8988T (cell line): ENCODE results near the gene FRK.
"Not testable (repeated sequence)": the region's sequence is repeated elsewhere in the genome, so short reads cannot be mapped to it uniquely, and the experiment has no call there.

Experiments used
- DNase-seq: peaks from one replicate; pipeline ENCODE4 v3.0.0; 2011

The FRK gene

DNA sequence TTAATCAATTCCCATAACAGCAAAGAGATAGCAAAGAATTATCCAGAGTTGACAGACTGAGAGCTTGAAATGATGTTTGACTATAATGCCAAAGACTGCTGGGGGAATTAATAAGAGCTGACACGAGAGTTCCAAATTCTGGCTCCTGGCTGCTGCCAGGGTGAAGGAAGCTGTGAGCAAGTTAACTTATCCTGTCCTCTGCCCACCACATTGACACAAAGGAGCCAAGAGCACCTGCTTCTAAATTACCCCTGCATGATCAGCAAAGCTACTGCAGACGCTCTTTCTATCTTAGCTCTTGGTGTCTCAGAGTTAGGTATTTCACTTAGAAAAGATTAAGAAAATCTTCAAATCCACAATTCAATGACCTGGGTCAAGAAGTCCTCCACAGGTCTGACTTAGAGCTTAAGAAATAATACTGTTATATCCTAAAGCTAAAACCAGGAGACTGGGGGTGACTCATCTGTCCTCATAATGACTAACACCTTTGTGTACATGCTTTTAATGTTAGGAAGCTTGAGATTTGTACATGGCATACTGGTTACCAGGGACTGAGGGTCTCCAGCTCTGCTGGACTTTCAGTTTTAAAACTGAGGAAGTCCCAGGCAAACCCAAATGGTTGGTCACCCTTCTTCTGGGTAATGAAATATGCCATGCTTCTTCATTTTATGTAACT is 13.2 kb upstream of the FRK start:
- DNase-seq = no peak

GRCh38 chr6:116072368-116072767 is 11.7 kb upstream of the FRK start:
- no peak for DNase-seq

GRCh38 chr6:116070616-116071389 is 10.1 kb upstream of the FRK start:
- no peak for DNase-seq

GRCh38 chr6:116070101-116070500 is 9.4 kb upstream of the FRK start:
- no peak for DNase-seq

DNA sequence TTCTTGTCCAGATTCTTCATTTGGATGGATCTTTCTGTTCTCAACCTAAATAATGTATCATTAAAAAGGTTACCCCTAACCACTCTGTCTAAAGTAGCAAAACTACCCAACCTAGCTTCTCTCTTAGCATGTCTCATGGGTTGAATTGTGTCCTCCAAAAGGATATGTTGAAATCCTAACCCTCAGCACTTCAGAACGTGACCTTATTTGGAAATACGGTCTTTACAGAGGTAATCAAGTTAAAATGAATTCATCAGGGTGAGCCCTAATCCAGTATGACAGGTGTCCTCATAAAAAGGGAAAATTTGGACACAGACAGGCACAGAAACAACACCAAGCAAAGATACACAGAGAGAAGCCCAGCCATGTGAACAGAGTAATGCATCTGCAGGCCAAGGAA is 6.1 kb upstream of the FRK start:
- DNase-seq = no peak

DNA sequence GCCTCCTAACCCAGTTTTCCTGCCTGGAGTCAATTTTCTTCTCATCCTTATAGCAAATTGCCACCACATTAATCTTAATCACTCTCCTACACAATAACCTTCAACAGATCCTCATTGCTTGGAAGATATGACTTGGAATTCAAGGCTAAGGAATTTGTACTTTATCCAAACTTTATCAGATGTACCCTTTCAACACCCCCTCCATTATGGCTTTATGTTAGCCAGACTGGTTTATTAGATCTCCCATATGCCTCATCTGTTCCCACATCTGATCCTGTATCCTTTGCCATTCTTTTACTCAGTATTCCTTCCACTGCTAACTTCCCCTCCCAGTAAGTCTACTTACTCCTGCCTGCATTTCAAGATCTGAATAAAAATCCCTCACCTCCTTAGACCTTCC is 4.0 kb upstream of the FRK start:
- DNase-seq = no peak

DNA sequence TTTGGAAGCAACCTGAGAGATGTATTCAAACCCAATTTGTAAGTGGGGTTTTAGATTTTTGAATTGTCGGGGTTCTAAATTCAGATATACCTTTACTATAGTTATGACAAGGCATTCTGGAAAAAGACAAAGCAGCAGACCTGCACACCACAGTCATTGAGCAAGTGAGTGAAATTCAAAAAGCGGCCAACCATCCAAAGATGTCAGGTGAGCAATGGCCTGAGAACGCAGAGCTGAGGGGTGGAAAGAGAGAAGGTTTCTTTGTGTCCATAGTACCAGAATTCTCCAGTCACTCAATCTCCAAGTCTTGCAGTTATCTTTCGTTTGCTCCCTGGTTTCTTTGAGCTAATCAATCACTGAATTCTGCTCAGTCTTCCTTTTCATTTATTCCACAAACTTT is 1.8 kb upstream of the FRK start:
- no peak for DNase-seq

- DNase-seq = no peak
Measured at GRCh38 chr6:116059713-116060571, 749 bp downstream of the FRK start.

DNA sequence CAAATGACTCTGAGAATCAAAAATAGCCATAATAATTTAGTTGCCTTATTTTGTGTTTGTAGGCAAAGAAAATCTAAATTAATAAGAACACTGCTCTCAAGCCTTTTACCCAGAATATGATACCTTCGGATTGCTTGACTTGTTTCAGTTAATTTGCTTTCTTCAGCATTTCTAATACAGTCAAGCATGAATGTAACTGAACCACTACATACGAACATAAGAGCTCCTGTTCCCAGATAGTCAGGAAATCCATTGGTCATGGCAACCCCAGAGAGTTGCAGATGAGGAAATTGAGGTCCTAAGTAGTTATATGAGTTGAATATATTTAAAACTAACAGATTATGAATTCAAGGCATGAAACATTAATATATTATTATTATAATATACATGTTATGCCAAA is 2.9 kb downstream of the FRK start:
- DNase-seq = no peak

GRCh38 chr6:116055513-116055912 is 5.2 kb downstream of the FRK start:
- no peak for DNase-seq

- no peak for DNase-seq
Measured at GRCh38 chr6:116051244-116051643, 9.4 kb downstream of the FRK start.

- DNase-seq = no peak
Measured at GRCh38 chr6:116050737-116051136, 10.0 kb downstream of the FRK start.

- DNase-seq = no peak
Measured at GRCh38 chr6:116049321-116049720, 11.4 kb downstream of the FRK start.

DNA sequence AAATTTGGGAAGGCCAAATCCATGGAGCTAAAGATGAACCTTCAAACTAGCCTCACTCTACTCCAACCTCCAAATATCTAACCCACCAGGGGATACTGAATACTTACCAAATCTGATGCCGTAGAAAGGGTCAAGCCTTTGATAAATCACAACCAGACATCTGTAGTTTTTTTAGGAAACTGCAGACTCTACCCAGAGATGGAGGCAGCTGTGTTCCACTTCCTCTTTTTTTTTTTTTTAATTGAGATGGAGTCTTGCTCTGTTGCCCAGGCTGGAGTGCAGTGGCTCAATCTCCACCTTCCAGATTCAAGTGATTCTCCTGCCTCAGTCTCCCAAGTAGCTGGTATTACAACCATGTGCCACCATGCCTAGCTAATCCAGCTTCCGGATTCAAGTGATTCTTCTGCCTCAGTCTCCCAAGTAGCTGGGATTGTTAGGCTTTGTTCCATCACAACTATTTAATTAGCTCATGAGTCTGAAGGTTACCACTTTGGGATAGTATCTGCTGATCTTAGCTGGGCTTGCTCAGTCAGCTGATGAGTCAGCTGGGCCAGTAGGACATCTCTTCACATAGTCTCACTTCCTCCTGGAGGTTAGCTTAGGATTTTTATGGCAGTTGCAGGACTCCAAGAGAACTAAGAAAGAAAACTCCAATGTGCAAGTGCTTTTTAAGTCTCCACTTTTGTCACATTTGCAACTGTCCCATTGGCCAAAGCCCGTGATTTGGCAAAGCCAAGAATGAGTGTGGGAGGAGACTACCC is 13.3 kb downstream of the FRK start:
- DNase-seq = no peak

GRCh38 chr6:116046737-116047136 is 14.0 kb downstream of the FRK start:
- DNase-seq = no peak

GRCh38 chr6:116046272-116046671 is 14.4 kb downstream of the FRK start:
- not testable (repeated sequence) for DNase-seq

DNA sequence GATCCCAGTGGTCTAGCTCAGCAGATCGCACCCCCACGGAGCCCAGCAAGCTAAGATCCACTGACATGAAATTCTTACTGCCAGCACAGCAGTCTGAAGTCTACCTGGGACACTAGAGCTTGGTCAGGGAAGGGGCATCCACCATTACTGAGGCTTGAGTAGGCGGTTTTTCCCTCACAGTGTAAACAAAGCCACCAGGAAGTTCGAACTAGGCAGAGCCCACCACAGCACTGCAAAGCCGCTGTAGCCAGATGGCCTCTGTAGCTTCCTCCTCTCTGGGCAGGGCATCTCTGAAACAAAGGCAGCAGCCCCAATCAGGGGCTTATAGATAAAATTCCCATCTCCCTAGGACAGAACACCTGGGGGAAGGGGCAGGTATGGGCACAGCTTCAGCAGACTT is 18.8 kb downstream of the FRK start:
- no peak for DNase-seq

DNA sequence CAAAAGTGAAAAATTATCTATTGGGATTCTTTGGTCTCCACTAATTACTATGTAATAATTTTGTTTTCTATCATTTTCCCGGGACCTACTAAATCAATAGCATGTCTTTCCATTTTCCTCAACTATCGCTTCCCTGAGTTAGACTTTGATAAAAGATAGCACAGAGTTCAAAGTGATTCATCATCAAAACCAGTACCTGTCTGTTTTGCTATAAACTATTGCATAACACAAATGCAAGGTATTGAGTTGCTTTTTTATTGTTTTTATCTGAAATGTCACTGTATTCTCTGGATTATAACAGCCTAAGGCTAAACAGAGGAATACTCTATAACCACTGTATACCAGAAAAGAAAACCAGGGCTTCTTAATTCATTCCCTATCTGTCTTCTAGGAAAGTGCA is 19.7 kb downstream of the FRK start:
- no peak for DNase-seq

DNA sequence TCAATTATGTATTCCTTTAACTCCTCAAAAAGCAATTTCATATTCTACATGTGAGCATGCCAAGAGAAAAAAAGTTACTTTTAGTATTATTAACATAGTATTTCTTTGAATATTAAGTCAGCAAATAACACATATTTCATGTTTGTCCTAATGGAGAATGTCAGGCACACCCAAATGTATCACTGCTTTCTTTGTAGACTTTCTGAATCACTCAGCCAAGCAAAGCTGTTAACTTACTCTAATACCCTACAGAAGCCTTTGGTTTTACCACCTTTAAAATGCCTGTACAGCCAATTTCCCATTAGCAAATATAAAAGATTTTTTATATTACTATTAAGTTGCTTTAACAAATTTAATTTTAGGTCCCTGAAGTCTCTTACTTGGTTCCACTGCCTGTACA is 23.8 kb downstream of the FRK start:
- DNase-seq = no peak

DNA sequence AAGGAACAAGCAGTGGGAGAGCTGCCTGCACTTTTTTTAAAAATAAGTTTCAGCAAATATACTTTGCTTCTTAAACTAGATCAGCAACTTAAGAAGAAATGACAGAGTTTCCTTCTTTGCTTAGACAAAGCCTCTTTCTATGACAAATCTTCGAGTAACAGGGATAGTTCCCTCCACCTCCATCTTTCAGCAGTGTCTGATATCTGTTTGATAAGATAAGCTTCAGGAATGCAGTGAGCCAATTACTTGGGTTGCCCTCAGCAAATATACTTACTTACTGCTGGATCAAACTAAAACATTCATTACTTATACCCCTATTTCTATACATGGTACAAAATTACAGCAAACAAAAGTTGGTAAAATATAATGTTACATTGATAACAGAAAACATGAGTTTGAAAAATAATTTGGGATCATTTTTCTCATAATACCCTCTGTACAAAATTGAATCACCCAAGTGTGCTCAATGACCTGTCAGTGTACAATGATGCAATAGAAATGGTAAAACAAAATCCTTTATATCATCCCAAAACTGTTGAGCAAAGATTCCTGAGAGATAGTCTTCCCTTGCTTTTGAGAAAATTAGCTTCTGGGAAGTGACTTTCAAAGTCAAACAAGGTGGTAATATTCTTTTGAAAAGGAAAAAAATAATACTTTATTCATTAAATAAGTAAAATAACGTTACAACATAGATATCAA is 24.5 kb downstream of the FRK start:
- DNase-seq = no peak

GRCh38 chr6:116035616-116036015 is 25.1 kb downstream of the FRK start:
- no peak for DNase-seq

GRCh38 chr6:116034327-116034726 is 26.4 kb downstream of the FRK start:
- DNase-seq = no peak
